ENCODE data around the gene DCDC1. TPM values are rescaled to one million over a fixed set of nuclear protein-coding genes. Genes with fewer than 3 reads are reported as not detected.

The DCDC1 gene
- total and polyA plus RNA-seq, 9 of the 15 experiments (the other 6 are each of a cell fraction or from before 2014, with no cell fraction given), result 0.05 to 0.18 (median 0.08) TPM; not detected in 3

GRCh38 chr11:31415435-31415834 lies 45.9 kb upstream of the DCDC1 start:
- Histone ChIP-seq H3K4me3 (no peak overlapping the region), H3K9me1 (ENCODE audit: control insufficient read depth, insufficient read depth, low read length) (no peaks in the 10 kb centered on the region), H3K9me3 (replicated peaks; ENCODE audit: control insufficient read depth, insufficient read depth, low read depth, low read length) (no peaks in the 10 kb centered on the region), H3K36me3 (ENCODE audit: control insufficient read depth, insufficient read depth, low read length) (0 out of 3 replicates have a peak, but pooled peaks cover 8% of the 10 kb centered on the region), H2AFZ (ENCODE audit: low read depth, low read length) (no peak overlapping the region), H3K27ac (ENCODE audit: extremely low read depth, low read depth, low read length) (no peak overlapping the region), H3K9ac (ENCODE audit: insufficient read depth in 1 of 2, low read depth in 2 of 2, low read length in 2 of 2) (no peak overlapping the region), H3K4me2 (ENCODE audit: insufficient read depth, low read length) (no peak overlapping the region), H4K20me1 (replicated peaks; ENCODE audit: control insufficient read depth, insufficient read depth, low read length) (no peaks in the 10 kb centered on the region), H3K79me2 (ENCODE audit: control insufficient read depth, insufficient read depth, low read length) (no peaks in the 10 kb centered on the region), H3K27me3 (ENCODE audit: control insufficient read depth in 2 of 2, insufficient read depth in 2 of 2, low read length in 2 of 2) (no peaks in the 10 kb centered on the region; a peak in 1 of 5 replicates), H3K4me1 (replicated peaks in 1 of 2; ENCODE audit: control insufficient read depth in 2 of 2, insufficient read depth in 2 of 2, low read length in 2 of 2) (peaks cover 0 to 15% of the 10 kb centered on the region in 2 experiments; a peak in 3 of 5 replicates)
- ChIA-PET CTCF (ENCODE audit: low intra/inter-chr PET ratio) (no interaction called here), POLR2A (no interaction called here)
- in situ Hi-C loops (cut with MboI) (no loop called here), intact Hi-C loops (cut with micrococcal nuclease) (loop anchor here (5.0 kb wide), 1 partner anchor 48 kb away; the partner anchor contains the start of genes DCDC1 and DNAJC24)
- TF ChIP-seq MEIS2 (IDR thresholded peaks at IDR 0.05; ENCODE audit: partially characterized antibody) (peak; percentile 5), XRCC4 (IDR thresholded peaks at IDR 0.05; ENCODE audit: extremely low read depth, insufficient read depth, insufficient read length) (no peak), TCF7L2 (IDR thresholded peaks at IDR 0.05; ENCODE audit: low read depth, low read length) (no peak), REST (IDR thresholded peaks at IDR 0.05; ENCODE audit: borderline replicate concordance) (peak; percentile 53; the same call in 1 of the 2 replicates), REST (CRISPR knock-in tag; IDR thresholded peaks at IDR 0.05; ENCODE audit: low read depth) (no peak)
- TF ChIP-seq, protein P1, sequence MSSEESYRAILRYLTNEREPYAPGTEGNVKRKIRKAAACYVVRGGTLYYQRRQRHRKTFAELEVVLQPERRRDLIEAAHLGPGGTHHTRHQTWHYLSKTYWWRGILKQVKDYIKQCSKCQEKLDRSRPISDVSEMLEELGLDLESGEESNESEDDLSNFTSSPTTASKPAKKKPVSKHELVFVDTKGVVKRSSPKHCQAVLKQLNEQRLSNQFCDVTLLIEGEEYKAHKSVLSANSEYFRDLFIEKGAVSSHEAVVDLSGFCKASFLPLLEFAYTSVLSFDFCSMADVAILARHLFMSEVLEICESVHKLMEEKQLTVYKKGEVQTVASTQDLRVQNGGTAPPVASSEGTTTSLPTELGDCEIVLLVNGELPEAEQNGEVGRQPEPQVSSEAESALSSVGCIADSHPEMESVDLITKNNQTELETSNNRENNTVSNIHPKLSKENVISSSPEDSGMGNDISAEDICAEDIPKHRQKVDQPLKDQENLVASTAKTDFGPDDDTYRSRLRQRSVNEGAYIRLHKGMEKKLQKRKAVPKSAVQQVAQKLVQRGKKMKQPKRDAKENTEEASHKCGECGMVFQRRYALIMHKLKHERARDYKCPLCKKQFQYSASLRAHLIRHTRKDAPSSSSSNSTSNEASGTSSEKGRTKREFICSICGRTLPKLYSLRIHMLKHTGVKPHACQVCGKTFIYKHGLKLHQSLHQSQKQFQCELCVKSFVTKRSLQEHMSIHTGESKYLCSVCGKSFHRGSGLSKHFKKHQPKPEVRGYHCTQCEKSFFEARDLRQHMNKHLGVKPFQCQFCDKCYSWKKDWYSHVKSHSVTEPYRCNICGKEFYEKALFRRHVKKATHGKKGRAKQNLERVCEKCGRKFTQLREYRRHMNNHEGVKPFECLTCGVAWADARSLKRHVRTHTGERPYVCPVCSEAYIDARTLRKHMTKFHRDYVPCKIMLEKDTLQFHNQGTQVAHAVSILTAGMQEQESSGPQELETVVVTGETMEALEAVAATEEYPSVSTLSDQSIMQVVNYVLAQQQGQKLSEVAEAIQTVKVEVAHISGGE (CRISPR knock-in tag; IDR thresholded peaks at IDR 0.05), result no peak
- ATAC-seq (peak; percentile 57), FAIRE-seq (no peak), DNase-seq (ENCODE audit: extremely low read depth in 1 of 4, low spot score in 3 of 4) (peak in 1 of 4 experiments; percentile 32)
- WGBS (ENCODE audit: insufficient coverage, low coverage, missing lambda C conversion rate), result 11% methylated on average over 3 of the region's 4 CpGs
- no TSS peak for BruUV-seq (replicated peaks)

All from K562 (cell line).